HEK293 (cell line): ENCODE results near the gene TEF.

ENCODE experiments used
- CTCF ChIP-seq: fragments of 450-650 bp; formaldehyde crosslinking; IDR thresholded peaks from 2 replicates; pipeline ENCODE4 v1.5.1; 2016; ENCODE audit warnings: missing biosample characterization, missing genetic modification characterization
- PBX3 ChIP-seq: sonication (generic); formaldehyde crosslinking; IDR thresholded peaks from 2 replicates; pipeline ENCODE4 v1.8.1; 2022; ENCODE audit warnings: mild to moderate bottlenecking, moderate library complexity, missing genetic modification reagents
- YY1 ChIP-seq: fragments of 450-650 bp; formaldehyde crosslinking; IDR thresholded peaks from 2 replicates; pipeline ENCODE4 v1.5.1; 2018; ENCODE audit warnings: missing biosample characterization, missing genetic modification characterization
- ZNF362 ChIP-seq: fragments of 450-650 bp; formaldehyde crosslinking; IDR thresholded peaks from 2 replicates; pipeline ENCODE4 v1.5.1; 2016; ENCODE audit warnings: missing biosample characterization, missing genetic modification characterization
- ZNF423 ChIP-seq: fragments of 450-650 bp; formaldehyde crosslinking; IDR thresholded peaks from 2 replicates; pipeline ENCODE4 v1.5.1; 2016; ENCODE audit warnings: missing biosample characterization, missing genetic modification characterization
- ZNF670 ChIP-seq: fragments of 450-650 bp; formaldehyde crosslinking; IDR thresholded peaks from 2 replicates; pipeline ENCODE4 v1.5.1; 2016; ENCODE audit warnings: missing biosample characterization, missing genetic modification characterization, low read depth

- TF ChIP-seq ZNF423 (tag by site-specific recombination) (no peak), PBX3 (CRISPR knock-in tag) (no peak), CTCF (tag by site-specific recombination) (no peak), ZNF670 (tag by site-specific recombination) (no peak), YY1 (tag by site-specific recombination) (no peak), ZNF362 (tag by site-specific recombination) (no peak)
Observed at GRCh38 chr22:41405588-41405987, 23.8 kb downstream of the TEF start.
